ENCODE data around the gene GNGT1.

GNGT1 gene

DNA sequence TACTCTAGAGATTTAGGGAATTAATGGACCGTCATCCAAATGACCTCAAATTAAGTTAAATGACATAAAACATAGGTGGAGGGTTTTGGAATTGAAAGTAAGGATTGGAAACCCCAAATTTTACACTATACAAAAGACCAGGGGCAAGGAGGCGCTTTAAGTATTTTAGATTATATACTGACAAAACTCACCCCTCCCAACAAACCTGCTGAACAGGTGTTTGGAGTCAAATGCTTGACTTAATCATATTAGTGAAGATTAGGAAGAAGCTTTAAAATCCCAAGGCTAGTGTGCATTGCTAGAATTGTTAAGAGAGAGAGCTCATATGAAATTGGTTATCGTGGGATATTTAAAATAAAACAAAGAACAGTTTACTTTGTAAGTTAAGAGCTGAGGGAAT lies at the start of gene GNGT1:
TSS of gene GNGT1 (plus strand) at position 301 of the 400 bp plus-strand sequence. CDS start 180 bp downstream, outside the sequence.
- DNase-seq = no peak

DNA sequence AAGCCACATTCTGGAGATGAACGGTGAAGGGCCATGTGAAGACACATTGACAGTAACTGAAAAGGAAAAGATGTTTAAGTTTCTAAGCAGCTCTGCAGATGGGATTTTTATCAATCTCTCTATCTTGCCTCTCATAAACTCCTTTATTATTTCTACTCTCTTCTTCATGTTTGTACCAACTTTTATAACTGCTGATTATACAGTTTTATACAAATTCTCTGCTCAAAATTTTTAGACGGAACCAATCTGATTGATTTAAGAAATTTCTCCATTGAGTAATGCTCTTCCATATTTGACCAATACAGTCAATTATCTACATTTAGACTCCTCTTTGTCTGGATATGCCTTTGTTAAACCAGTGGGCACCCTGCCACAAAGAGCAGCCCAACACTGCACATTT lies 47.5 kb upstream of the GNGT1 start:
- DNase-seq = no peak

DNA sequence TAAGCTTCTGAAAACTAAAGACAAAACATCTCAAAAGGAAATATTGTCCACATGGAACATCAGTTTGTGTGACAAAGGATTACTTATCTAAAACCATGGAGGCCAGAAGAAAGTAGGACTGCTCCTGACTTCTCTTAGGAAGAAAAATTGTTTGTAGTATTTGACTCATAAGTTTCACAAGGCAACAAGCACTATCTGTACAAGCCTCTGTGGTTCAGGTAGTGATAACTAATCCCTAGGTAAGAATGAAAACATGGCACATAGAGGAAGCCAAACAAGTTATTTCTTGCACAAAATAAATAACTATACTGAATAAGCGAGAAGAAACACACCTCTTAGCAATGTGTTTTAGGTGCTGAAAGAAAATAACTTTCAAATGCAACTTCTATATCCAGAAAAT lies 46.1 kb upstream of the GNGT1 start:
- DNase-seq = no peak

DNA sequence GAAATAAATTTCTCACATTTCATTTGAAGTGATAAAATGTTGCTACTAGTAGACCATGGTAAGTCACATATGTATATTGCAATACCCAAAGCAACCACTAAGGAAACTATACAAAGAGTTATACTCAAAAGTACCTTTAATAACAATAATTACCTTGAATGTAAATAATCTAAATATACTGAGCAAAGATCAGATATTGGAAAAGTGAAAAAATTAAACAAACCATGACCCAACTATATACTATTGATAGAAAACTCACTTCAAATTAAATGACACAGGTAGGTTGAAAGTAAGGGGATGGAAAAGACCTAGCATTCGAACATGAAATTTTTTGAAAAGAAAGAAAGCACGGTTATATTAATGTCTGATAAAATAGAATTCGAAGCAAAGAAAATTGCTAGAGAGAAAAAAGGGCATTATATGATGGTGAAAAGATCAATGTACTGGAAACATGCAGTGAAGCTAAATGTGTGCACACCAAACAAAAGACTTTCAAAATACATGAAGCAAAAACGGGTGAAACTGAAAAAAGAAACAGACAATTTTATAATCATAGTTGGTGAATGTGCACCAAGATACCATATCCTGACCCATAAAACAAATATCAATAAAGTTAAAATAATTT lies 44.9 kb upstream of the GNGT1 start:
- no peak for DNase-seq

DNA sequence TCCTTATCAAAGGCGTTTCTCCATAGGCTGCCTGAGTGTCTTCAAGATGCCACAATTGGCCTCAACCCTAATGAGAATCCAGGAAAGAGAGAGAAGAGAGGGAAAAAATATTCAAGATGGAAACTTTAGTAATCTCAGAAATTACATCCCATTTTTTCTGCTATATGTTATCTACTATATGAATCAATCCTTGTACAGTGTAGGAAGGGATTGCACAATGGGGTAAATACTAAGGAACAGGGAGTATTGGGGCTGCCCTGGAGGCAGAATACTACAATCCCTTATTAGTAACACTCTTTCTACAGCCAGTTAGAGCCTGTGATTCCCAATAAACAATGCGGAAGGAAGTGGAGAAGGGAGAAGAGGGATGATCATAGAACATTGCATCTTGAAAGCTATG lies 43.7 kb upstream of the GNGT1 start:
- no peak for DNase-seq

DNA sequence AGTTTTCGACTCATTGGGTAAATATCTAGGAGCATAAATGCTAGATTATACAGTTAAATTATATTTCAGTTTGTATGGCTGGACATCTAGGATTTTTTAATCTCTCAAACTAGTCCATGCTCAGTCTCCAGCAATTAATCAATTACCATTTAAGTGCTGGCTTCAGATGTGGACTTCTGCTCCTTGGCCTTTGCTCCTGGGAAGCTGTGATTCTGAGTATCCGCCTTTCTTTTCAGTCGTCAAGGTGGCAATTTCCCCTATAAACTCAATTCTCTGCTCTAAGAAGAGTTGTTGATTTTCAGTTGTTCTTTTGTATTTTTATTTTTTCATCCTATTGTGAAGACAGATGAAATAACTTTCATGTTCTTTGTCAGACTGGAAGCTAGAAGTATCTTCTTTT lies 39.5 kb upstream of the GNGT1 start:
- DNase-seq = no peak

DNA sequence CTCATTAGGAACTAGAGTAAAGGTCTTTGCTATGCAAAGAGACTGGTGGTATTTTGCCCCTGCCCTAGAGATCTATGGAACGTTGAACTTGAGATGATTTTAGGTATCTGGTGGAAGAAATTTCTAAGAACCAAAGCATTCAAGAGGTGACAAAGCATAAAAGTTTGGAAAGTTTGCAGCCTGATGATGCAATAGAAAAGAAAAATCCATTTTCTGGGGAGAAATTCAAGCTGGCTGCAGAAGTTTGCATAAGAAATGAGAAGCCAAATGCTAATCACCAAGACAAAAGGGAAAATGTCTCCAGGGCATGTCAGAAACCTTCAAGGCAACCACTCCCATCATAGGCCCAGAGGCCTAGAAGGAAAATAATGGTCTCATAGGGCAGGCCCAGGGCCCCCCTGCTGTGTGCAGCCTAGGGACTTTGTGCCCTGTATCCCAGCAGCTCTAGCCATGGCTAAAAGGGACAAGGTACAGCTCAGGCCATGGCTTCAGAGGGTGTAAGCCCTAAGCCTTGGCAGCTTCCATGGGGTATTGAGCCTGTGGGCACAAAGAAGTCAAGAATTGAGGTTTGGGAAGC lies 32.3 kb upstream of the GNGT1 start:
- no peak for DNase-seq

DNA sequence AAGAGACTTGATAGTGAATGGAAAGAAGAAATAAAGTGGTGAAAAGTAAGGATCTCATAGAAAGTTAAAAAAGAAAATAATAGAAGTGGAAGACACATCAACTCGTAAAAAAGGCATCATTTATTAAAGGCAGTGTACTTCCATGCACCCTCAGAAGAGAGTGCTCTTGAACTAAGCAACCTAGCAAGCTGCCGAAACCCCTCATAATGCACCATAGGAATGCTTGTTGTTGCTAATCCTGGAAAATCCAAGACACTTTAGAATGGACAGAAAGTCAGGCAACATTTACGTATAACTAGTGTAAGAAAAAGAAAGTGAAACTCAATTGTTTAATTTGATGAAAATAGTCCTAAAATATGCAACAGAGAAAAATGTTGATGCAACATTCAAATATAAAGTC lies 28.6 kb upstream of the GNGT1 start:
- no peak for DNase-seq

DNA sequence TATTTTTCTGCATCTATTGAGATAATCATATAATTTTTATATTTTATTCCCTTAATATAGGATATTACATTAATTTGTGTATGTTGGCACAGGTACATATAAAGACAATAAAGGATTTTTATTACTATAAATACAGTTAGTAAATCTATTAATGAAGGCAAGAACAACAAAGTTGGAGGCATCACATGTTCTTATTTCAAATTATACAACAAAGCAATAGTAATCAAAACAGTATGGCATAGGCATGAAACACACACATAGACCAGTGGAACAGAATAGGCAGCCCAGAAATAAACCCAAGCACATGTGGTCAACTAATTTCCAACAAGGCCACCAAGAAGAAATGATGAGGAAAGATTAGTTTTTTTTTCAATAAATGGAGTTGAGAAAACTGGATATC lies 27.0 kb upstream of the GNGT1 start:
- no peak for DNase-seq

DNA sequence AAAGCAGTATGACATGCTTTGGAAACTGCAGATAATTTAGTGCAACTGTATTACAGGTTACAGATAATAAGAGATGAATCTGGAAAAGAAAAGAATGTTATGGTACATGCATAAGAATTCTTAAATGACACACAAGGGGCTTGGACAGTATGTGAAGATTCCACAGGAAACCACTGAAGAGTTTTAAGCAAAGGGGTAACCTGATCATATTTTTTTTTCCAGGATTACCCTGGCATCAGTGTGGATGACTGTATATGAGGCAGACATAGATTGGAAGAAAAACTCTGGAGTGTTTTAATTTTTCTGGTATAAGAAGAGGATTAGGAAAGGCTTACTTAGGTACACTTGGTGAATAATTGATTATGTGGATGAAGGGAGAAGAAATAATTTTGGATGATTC lies 23.9 kb upstream of the GNGT1 start:
- DNase-seq = no peak

DNA sequence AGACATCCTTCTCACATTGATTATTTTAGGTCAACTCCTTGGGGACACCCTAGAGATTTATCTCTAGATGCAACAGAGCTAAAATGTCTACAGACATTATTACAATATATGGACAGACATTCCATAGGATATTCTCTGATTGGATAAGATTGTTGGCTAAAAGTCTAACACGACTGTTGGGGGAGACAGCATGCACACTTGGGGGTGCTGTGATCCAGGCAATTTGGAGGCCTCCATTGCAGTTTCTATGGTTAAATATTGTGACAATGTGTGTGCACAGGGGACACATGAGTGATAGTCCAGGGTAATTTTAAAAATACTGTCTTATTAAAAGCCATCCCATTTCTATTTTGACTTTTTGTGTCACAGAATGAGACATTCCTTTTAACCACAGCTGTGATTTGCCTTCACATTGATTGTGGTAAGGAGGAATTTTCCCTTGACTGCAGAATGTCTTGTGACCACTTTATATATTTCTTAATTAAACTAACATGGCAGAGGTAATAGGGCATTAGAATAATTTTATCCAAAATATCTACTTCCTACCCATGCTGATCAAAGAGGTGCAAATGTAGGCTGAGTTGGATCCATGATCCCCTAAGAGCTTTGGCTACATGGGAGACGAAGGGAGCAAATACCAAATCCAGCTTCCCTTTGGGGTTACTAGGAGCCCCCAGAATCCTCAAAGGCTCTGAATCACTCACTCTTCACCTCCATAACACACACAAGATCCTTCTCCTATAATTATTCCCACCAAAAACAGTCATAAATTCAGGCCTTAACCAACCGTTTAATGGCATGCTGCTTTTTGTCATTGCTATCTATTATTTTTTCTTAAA lies 23.1 kb upstream of the GNGT1 start:
- DNase-seq = no peak

DNA sequence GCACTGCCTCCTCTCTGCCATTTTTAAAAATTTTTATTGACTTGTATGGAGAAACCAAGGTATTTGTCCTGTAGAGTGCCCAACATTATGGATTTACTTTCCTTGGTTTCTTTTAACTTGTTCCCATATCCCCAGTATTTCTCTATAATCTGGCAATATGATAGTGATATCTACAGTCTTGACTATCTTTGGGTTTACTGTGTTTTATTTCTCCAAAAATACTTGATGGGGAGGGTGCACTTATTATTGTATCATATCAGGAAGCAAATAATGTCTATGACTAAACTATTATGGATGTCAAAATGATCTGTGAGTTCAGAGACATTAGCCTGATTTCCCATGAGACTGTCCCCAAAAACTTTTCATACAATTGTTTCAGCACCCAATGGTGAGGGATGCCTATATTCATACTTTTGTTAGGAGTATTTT lies 22.4 kb upstream of the GNGT1 start:
- no peak for DNase-seq

DNA sequence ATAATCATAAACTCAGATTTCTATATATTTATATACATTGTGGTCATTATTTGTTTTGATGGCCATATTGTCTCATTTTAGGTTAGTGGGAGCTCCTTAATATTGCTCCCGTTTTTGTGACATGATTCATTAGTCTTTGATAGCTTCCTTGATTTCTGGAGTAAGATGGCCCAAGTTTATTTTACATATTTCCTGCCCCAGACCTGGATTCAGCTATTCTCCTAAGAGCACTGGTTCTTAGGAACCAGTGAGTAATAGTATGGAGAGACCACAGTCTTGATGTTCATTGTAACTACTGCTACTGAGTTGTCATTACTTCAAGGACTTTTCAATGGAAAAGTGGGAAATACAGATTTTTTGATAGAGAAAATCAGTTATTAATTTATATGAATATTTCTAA lies 21.8 kb upstream of the GNGT1 start:
- DNase-seq = no peak

DNA sequence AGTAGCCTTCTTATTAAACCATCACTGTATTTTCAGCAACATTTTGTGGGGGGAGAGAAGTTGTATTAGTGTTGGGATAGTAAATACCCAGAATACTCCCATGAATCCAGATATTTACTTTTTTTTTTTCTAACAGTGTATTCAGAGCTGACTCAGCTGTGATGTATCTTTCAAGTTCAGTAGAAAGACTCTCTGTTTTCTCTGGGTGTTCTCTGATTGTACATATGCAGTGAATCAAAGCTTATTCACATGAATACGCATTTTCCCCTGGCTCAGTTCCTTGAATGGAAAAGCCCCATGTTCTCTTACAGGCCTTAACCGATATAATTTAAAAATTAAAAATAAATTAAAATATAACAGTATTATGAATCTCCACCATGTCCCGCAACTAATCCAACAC lies 17.1 kb upstream of the GNGT1 start:
- DNase-seq = no peak

DNA sequence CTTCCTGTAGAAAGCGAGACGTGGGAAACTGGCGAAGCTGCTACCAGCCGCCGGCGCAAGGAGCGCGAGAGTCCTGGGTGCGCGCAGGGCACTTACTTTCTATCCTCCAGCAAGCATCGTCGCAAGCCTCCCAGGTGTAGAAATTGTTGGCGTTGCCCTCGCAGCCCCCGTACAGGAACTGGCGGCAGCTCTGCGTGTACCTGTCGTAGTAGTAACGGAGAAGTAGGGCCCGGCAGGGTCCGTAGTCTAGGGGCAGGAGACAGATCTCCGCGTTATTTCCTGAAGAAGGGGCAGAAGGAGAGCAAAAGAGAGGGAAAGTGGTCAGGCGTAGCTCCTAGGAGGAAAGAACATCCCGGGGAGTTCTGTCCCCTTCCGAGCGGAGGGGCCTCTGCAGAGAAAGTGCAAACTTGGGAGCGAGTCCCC lies 16.3 kb upstream of the GNGT1 start:
- DNase-seq = no peak

DNA sequence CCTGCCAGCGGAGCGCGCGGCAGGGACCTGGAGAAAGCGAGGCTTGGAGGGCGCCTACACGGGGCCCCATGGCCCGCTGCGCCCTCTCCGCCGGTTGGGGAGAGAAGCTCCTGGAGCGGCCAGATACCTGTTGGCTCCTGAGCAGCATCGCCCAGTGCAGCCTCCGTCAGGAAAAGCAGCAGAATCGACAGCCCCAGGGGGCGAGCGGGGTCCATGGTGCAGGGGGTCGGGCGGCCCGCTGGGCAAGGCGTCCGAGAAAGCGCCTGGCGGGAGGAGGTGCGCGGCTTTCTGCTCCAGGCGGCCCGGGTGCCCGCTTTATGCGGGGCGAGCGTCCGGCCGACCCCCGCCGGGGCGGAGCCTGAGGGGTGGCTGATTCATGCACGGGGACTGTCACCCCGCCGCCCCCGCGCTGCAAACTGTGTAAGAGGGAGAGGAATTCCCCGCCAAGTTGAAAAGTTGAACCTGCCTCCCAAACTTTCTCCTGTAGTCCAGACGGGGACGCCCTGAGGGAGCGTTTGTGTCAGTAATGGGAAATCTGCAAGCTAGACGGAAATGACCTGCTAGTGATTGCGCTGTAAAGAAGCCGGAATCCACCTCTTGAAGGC lies 15.8 kb upstream of the GNGT1 start, which contains the start of gene TFPI2:
TSS of gene TFPI2 (minus strand) at position 290 of the 605 bp plus-strand sequence. CDS start at position 215, 75 bp downstream.
- DNase-seq = no peak

DNA sequence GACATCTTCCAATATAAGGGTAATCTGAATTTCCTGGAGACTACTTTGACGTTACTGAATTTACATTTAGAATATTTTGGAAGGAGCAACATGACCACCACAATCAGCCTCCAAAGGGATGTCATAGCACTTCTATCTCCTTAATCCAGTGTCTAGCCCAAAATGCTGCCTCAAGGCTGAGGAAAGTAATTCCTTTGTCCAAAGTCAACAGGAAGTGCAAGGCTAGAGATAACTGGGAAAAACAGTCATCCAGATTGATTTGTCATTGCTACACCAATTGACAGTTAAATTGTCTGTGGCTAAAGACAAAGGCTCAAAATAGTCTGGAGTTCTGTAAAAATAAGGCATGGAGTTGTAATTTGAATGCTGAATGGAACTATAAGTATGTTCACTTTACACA lies 11.9 kb upstream of the GNGT1 start:
- no peak for DNase-seq

DNA sequence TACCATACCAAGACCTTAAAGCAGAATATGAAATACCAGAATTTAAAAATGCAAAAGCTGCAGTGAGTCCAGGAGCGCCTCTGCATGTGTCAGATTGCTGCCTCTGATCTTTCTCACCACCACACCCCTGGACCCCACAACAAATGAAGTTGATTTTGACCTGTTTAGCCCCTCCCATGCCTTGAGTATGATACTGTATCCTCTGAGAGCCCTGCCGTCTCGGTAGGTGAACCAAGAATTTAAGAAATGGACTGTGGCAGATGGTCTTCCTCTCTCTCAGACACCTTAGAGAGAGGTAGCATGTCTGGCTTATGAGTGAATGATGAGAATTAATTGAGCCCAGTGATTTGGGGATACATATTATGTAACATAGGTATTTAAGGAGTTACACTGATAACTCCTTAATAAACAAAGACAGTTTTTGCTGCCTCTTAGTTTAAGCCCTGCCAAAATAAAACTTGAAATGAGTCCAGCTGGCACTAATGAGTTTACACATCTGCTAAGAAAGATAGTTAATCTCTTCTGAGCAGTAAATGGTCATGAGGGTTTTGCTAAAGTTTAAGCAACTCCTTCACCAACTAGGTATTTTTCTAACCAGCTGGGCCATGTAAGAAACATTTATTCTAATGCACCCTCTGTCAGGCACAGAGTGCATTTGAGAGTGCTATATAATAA lies 11.3 kb upstream of the GNGT1 start:
- no peak for DNase-seq

DNA sequence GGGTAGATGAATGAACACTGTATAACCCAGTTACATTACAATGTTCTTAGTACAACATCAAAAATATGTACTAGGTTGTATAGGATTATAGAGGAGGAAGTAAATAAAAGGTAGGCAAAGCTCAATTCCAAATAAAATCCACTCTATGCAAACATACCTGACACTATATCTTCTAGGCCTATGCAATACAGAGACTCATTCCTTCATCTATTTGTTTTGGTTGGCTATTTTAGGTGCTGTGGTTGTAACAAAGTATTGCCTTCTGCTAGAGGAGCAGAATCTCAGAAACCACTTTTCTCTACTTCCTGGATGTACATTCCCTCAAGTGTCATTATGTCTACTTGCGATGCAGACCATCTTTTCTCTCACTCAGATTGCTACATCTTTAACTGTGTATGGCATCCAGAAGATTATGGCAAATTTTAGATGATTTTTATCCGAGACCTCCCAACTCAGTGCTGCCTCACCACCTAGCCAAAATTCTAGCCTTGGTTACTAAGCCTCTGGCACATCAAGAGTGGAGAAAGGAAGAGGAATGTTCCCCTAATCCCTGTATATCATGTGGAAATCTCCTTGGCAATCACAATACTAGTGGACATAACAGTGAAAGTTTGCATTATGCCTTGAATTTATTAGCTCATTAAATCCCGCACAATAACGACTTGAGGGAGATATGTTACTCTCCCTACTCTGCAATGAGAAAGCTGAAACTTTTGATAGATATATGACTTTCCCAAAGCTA lies 10.3 kb upstream of the GNGT1 start:
- no peak for DNase-seq

DNA sequence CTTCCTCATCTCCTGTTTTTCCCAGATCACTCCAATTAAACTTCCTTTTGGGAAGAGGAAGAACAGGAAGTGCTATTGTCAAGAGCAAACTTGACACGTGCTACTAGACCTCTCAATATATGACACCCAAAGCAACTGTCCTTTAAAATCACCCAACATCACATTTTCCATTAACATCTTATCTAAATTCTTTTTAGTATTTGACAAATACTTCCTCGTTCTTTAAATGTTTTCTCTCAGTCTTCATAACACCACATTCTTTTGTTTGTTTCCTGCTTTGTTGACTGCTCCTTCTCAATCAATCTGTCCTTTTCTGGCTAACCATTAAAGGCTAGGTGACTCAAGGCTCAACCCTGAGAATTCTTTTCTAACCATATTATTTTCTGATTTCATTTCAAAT lies 8.7 kb upstream of the GNGT1 start:
- no peak for DNase-seq

DNA sequence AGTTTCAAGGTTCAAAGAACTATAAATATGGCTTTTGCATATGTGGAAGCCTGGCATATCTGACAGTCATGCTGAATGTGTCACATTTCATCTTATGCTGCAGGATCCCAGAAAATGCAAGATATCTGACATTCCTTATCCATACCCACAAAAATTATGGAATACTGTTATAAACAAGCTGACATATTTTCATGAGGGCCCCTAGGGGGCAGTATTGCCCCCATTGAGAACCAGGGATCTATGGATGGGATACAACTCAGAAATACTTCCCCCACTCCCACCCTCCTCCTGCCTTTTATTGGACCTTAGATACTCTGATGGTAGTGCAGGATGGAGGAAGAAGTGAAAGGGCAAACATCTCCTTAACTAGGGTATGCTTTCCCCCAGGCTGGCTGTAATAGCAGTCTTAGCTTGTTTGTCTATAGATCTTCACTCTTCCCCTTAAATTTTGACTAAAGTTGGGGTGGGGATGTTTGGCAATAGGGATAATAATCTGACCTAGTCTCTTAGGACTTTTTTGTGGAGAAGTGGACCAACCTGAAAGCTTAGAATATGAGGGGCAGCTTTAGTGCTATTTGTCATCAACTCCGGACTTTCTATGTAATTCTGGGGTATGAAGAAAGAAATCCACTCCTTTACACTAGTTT lies 3.5 kb upstream of the GNGT1 start:
- DNase-seq = no peak
